IMR-90 (cell line): ENCODE data around the gene SYT2. TPM values are rescaled to one million over a fixed set of nuclear protein-coding genes. Genes with fewer than 3 reads are reported as not detected.

ENCODE experiments used
- ATAC-seq: fragments of 200-7000 bp; cut with Tn5 transposase; 2 replicates; pipeline ENCODE4 v1.9.1; 2020; ENCODE audit warnings: low read depth, mild to moderate bottlenecking, moderate library complexity
- BruUV-seq: library from RNA; stranded (reverse); fragments of 400-500 nt; replicated peaks from 2 replicates; lab custom pipeline; 2021; lab: Mats Ljungman, UMichigan
- CTCF ChIA-PET: fragments of 300-600 bp; formaldehyde crosslinking; extraction: SDS; loops from one replicate; lab custom pipeline; 2021; ENCODE audit warnings: antibody characterized with exemption; lab: Yijun Ruan, JAX
- POLR2A ChIA-PET: fragments of 300-600 bp; sonication (Branson Sonifier 250); formaldehyde crosslinking; loops from one replicate; lab custom pipeline; 2022; ENCODE audit warnings: antibody characterized with exemption; ENCODE audit not compliant: unreplicated experiment; lab: Charles Lee
- DNase-seq: peaks from one replicate; pipeline ENCODE4 v3.0.0; 2013
- H2AFZ ChIP-seq: replicated peaks from 2 replicates; pipeline ENCODE3; 2013; ENCODE audit warnings: low read length, mild to moderate bottlenecking; ENCODE audit not compliant: poor library complexity
- H2AK5ac ChIP-seq: 2 replicates; pipeline ENCODE4 v1.6.1; 2013; ENCODE audit warnings: low read depth, low read length, inconsistent platforms
- H2AK9ac ChIP-seq: replicated peaks from 2 replicates; pipeline ENCODE3; 2013; ENCODE audit warnings: mild to moderate bottlenecking, low read depth, low read length, moderate library complexity; ENCODE audit not compliant: poor library complexity
- H2BK120ac ChIP-seq: 2 replicates; pipeline ENCODE4 v1.6.1; 2013; ENCODE audit warnings: low read depth, low read length, inconsistent platforms
- H2BK15ac ChIP-seq: 3 replicates; pipeline ENCODE4 v1.6.1; 2013; ENCODE audit warnings: low read depth, low read length, inconsistent platforms
- H2BK20ac ChIP-seq: 2 replicates; pipeline ENCODE4 v1.6.1; 2013; ENCODE audit warnings: low read depth, mild to moderate bottlenecking, inconsistent platforms, low read length, moderate library complexity
- H2BK5ac ChIP-seq: 2 replicates; pipeline ENCODE4 v1.6.1; 2013; ENCODE audit warnings: mild to moderate bottlenecking, low read depth, low read length, inconsistent platforms; ENCODE audit not compliant: poor library complexity, severe bottlenecking
- H3K14ac ChIP-seq: replicated peaks from 2 replicates; pipeline ENCODE4 v1.6.1; 2013; ENCODE audit warnings: low read depth, low read length, inconsistent platforms
- H3K18ac ChIP-seq: 2 replicates; pipeline ENCODE4 v1.6.1; 2013; ENCODE audit warnings: low read depth, low read length, control low read depth
- H3K23ac ChIP-seq: 2 replicates; pipeline ENCODE4 v1.6.1; 2013; ENCODE audit warnings: low read depth, low read length, inconsistent platforms
- H3K27ac ChIP-seq: 2 replicates; pipeline ENCODE4 v1.5.1; 2013; ENCODE audit warnings: mild to moderate bottlenecking, control low read depth, low read length; ENCODE audit not compliant: insufficient read depth
- H3K27me3 ChIP-seq: 2 replicates; pipeline ENCODE4 v1.6.1; 2013; ENCODE audit warnings: low read length; ENCODE audit not compliant: control insufficient read depth, insufficient read depth
- H3K36me3 ChIP-seq: 2 replicates; pipeline ENCODE4 v1.6.1; 2013; ENCODE audit warnings: low read length, mixed read lengths; ENCODE audit not compliant: control insufficient read depth, insufficient read depth
- H3K4ac ChIP-seq: 2 replicates; pipeline ENCODE4 v1.6.1; 2013; ENCODE audit warnings: low read depth, low read length, inconsistent platforms
- H3K4me1 ChIP-seq: 2 replicates; pipeline ENCODE4 v1.6.1; 2013; ENCODE audit warnings: low read length, mixed read lengths; ENCODE audit not compliant: control insufficient read depth, insufficient read depth
- H3K4me2 ChIP-seq: 2 replicates; pipeline ENCODE4 v1.6.1; 2013; ENCODE audit warnings: low read depth, mild to moderate bottlenecking, control low read depth, low read length, moderate library complexity
- H3K4me3 ChIP-seq: 2 replicates; pipeline ENCODE4 v1.5.1; 2013; ENCODE audit warnings: low read depth, mild to moderate bottlenecking, control low read depth, low read length, moderate library complexity; ENCODE audit not compliant: insufficient read depth
- H3K56ac ChIP-seq: 2 replicates; pipeline ENCODE4 v1.6.1; 2013; ENCODE audit warnings: low read length, inconsistent platforms; ENCODE audit not compliant: insufficient read depth; ENCODE audit errors: extremely low read depth
- H3K79me1 ChIP-seq, 2 experiments: 2 replicates each; pipeline ENCODE4 v1.6.1; 2013; ENCODE audit warnings: low read length in 2 of 2, inconsistent platforms in 1 of 2, low read depth in 1 of 2
- H3K9ac ChIP-seq: 2 replicates; pipeline ENCODE4 v1.6.1; 2013; ENCODE audit warnings: low read depth, low read length, control low read depth
- H3K9me1 ChIP-seq: 2 replicates; pipeline ENCODE4 v1.6.1; 2013; ENCODE audit warnings: low read length, inconsistent platforms; ENCODE audit not compliant: insufficient read depth
- H3K9me3 ChIP-seq: 2 replicates; pipeline ENCODE4 v1.6.1; 2013; ENCODE audit warnings: low read length; ENCODE audit not compliant: control insufficient read depth, insufficient read depth
- H4K20me1 ChIP-seq: 2 replicates; pipeline ENCODE4 v1.6.1; 2013; ENCODE audit warnings: low read length, inconsistent platforms; ENCODE audit not compliant: insufficient read depth
- H4K5ac ChIP-seq: 2 replicates; pipeline ENCODE4 v1.6.1; 2013; ENCODE audit warnings: mild to moderate bottlenecking, low read depth, low read length, control low read depth
- H4K8ac ChIP-seq, 2 experiments: 2 replicates each; pipeline ENCODE4 v1.6.1; 2013; ENCODE audit warnings: low read depth in 2 of 2, low read length in 2 of 2, control low read depth in 1 of 2, inconsistent platforms in 1 of 2
- H4K91ac ChIP-seq: 2 replicates; pipeline ENCODE4 v1.6.1; 2013; ENCODE audit warnings: low read depth, low read length, inconsistent platforms; ENCODE audit not compliant: insufficient read depth
- CEBPB ChIP-seq: IDR thresholded peaks from 2 replicates; pipeline ENCODE4 v1.6.1; 2012; ENCODE audit warnings: low read depth, low read length, improper control_type of control experiment
- CHD1 ChIP-seq: IDR thresholded peaks from 2 replicates; pipeline ENCODE4 v1.6.1; 2012; ENCODE audit warnings: low read depth, low read length, improper control_type of control experiment
- ELK1 ChIP-seq: fragments of 150-350 bp; IDR thresholded peaks from 2 replicates; pipeline ENCODE4 v1.6.1; 2016; ENCODE audit warnings: low read depth, mild to moderate bottlenecking, low read length, moderate library complexity, borderline replicate concordance
- FOS ChIP-seq: fragments of 150-350 bp; IDR thresholded peaks from 2 replicates; pipeline ENCODE4 v1.6.1; 2016; ENCODE audit warnings: low read depth, low read length
- MAFK ChIP-seq: IDR thresholded peaks from 2 replicates; pipeline ENCODE4 v1.6.1; 2012; ENCODE audit warnings: low read depth, low read length, improper control_type of control experiment
- MAZ ChIP-seq: IDR thresholded peaks from 2 replicates; pipeline ENCODE4 v1.6.1; 2012; ENCODE audit warnings: low read depth, mild to moderate bottlenecking, low read length, improper control_type of control experiment, moderate library complexity, borderline replicate concordance
- MXI1 ChIP-seq: IDR thresholded peaks from 2 replicates; pipeline ENCODE4 v1.6.1; 2012; ENCODE audit warnings: low read depth, mild to moderate bottlenecking, low read length, moderate library complexity, borderline replicate concordance
- NFE2L2 ChIP-seq: fragments of 150-350 bp; IDR thresholded peaks from 2 replicates; pipeline ENCODE4 v1.6.1; 2016; ENCODE audit warnings: low read depth, mild to moderate bottlenecking, low read length
- POLR2A ChIP-seq: IDR thresholded peaks from 2 replicates; pipeline ENCODE4 v1.6.1; 2012; ENCODE audit warnings: mild to moderate bottlenecking, low read depth, low read length
- RAD21 ChIP-seq: IDR thresholded peaks from 2 replicates; pipeline ENCODE4 v1.6.1; 2012; ENCODE audit warnings: low read length, improper control_type of control experiment
- RCOR1 ChIP-seq: IDR thresholded peaks from 2 replicates; pipeline ENCODE4 v1.6.1; 2012; ENCODE audit warnings: mild to moderate bottlenecking, low read length, improper control_type of control experiment; ENCODE audit not compliant: insufficient replicate concordance
- RFX5 ChIP-seq: IDR thresholded peaks from 2 replicates; pipeline ENCODE4 v1.8.0; 2012; ENCODE audit warnings: low read depth, mild to moderate bottlenecking, low read length, moderate library complexity
- SMC3 ChIP-seq: fragments of 150-350 bp; IDR thresholded peaks from 2 replicates; pipeline ENCODE4 v1.6.1; 2016; ENCODE audit warnings: low read depth, mild to moderate bottlenecking, antibody characterized with exemption, low read length, moderate library complexity
- USF2 ChIP-seq: fragments of 150-350 bp; IDR thresholded peaks from 2 replicates; pipeline ENCODE4 v1.6.1; 2017; ENCODE audit warnings: mild to moderate bottlenecking, antibody characterized with exemption, low read length, low read depth
- WGBS, 2 experiments: methylation state at CpG; one replicate each; pipeline versions ENCODE4 v1.1.5 to v1.1.7; 2013; ENCODE audit warnings: missing lambda C conversion rate in 2 of 2; ENCODE audit not compliant: insufficient read length in 1 of 2; ENCODE audit errors: extremely low coverage in 2 of 2; 5-methylcytosine and 5-hydroxymethylcytosine counted together
- dilution Hi-C: fragments of 300-500 bp; cut with HindIII; formaldehyde crosslinking; loops from one replicate; pipeline ENCODE4 v1.14.3; 2018; ENCODE audit warnings: low sequenced_read_pairs; ENCODE audit not compliant: unreplicated experiment
- in situ Hi-C: fragments of 300-500 bp; cut with MboI; formaldehyde crosslinking; loops from 3 replicates; pipeline ENCODE4 v1.14.3; 2019; ENCODE audit warnings: low sequenced_read_pairs, inconsistent platforms, mixed read lengths
- intact Hi-C: fragments of 100-400 bp; cut with micrococcal nuclease; formaldehyde crosslinking; loops from 2 replicates; pipeline ENCODE4 v1.10.0; 2022
- polyA plus RNA-seq, 3 experiments: library from polyadenylated mRNA; depleted of rRNA; stranded (reverse); fragments of >200 nt; gene quantifications; 2 replicates each; pipeline ENCODE4 v1.2.3, GENCODE V29; 2012; ENCODE audit warnings: low replicate concordance in 1 of 3
- total RNA-seq: library from RNA; depleted of rRNA; stranded (reverse); fragments of >200 nt; gene quantifications from 2 replicates; pipeline ENCODE4 v1.2.3, GENCODE V29; 2012
- TF ChIP-seq, protein P1 (sequence below): conservative IDR thresholded peaks from 2 replicates; pipeline ENCODE4 v1.5.1; 2012; ENCODE audit warnings: mild to moderate bottlenecking, low read depth, low read length, improper control_type of control experiment

SYT2 gene
- total and polyA plus RNA-seq, 2 of the 4 experiments (the other 2 are of a cell fraction), result under 0.01 TPM

DNA sequence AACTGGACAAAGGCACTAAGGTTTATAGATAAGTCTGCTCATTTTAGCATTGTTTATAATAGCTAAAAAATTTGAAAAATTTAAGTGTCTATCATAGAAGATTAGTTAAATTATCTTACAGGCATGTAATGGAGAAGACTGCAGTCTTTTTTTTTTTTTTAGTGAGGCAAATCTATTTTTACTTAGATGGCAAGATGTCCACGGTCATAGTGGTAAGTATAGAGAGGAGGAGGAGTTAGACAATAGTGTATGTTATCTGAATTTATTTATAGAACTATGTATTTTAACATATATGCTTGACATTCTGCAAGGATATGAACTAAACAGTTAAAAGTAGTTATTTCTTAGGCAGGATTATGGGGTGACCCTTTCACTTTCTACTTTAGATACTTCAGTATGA is 149.0 kb downstream of the SYT2 start:
- Histone ChIP-seq H3K9ac (no peak overlapping the region), H3K27me3 (no peaks in the 10 kb centered on the region), H3K79me1 (no peaks in the 10 kb centered on the region), H3K4me2 (no peak overlapping the region), H2BK20ac (no peak overlapping the region), H2AK9ac (no peak overlapping the region), H2AK5ac (no peak overlapping the region), H3K4ac (no peak overlapping the region), H3K9me1 (no peaks in the 10 kb centered on the region), H3K4me1 (peaks cover 1% of the 10 kb centered on the region; the same call in 1 of the 2 replicates), H4K5ac (no peak overlapping the region), H3K9me3 (no peaks in the 10 kb centered on the region), H4K8ac (no peak overlapping the region), H3K23ac (no peak overlapping the region), H3K18ac (no peak overlapping the region), H3K56ac (no peak overlapping the region), H3K4me3 (no peak overlapping the region), H2BK120ac (no peak overlapping the region), H4K20me1 (no peaks in the 10 kb centered on the region), H2BK5ac (no peak overlapping the region), H3K27ac (no peak overlapping the region), H2BK15ac (no peak overlapping the region), H4K91ac (no peak overlapping the region), H2AFZ (no peak overlapping the region), H3K36me3 (peaks cover 5% of the 10 kb centered on the region; the same call in 1 of the 2 replicates), H3K14ac (no peak overlapping the region)
- POLR2A ChIA-PET, result no interaction called here
- intact Hi-C loops, result no loop called here
- BruUV-seq, result no TSS peak
- no peak for DNase-seq
- dilution Hi-C loops, result no loop called here
- TF ChIP-seq NFE2L2 (no peak), MAFK (no peak), MAZ (no peak), ELK1 (no peak), CHD1 (no peak), POLR2A (no peak), RAD21 (no peak), RCOR1 (no peak), SMC3 (no peak), MXI1 (no peak), USF2 (no peak), CEBPB (no peak), FOS (no peak), RFX5 (no peak)
- TF ChIP-seq, protein P1, sequence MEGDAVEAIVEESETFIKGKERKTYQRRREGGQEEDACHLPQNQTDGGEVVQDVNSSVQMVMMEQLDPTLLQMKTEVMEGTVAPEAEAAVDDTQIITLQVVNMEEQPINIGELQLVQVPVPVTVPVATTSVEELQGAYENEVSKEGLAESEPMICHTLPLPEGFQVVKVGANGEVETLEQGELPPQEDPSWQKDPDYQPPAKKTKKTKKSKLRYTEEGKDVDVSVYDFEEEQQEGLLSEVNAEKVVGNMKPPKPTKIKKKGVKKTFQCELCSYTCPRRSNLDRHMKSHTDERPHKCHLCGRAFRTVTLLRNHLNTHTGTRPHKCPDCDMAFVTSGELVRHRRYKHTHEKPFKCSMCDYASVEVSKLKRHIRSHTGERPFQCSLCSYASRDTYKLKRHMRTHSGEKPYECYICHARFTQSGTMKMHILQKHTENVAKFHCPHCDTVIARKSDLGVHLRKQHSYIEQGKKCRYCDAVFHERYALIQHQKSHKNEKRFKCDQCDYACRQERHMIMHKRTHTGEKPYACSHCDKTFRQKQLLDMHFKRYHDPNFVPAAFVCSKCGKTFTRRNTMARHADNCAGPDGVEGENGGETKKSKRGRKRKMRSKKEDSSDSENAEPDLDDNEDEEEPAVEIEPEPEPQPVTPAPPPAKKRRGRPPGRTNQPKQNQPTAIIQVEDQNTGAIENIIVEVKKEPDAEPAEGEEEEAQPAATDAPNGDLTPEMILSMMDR, result no peak
- CTCF ChIA-PET, result interaction anchor here (1.0 kb wide), 1 partner anchor 9 kb away, joined by 3 read pairs; no protein-coding TSS in a partner anchor
- no peak for ATAC-seq
- in situ Hi-C loops, result no loop called here
- WGBS, 2 experiments, result no CpG with 5 or more reads among the region's 1 CpG
